ENCODE data around the gene LYRM4. TPM values are rescaled to one million over a fixed set of nuclear protein-coding genes. Genes with fewer than 3 reads are reported as not detected.

Gene LYRM4
- total and polyA plus RNA-seq, 9 of the 15 experiments (the other 6 are each of a cell fraction or from before 2014, with no cell fraction given) = 24.2 to 69.4 (median 41.8) TPM

- TF ChIP-seq THAP12 (CRISPR knock-in tag; IDR thresholded peaks at IDR 0.05) (no peak), POLR3A (IDR thresholded peaks at IDR 0.05; ENCODE audit: borderline replicate concordance, extremely low read depth, insufficient read depth, insufficient read length) (no peak), UBTF (IDR thresholded peaks at IDR 0.05; ENCODE audit: borderline replicate concordance in 1 of 2, low read depth in 2 of 2, low read length in 2 of 2) (no peak), EP400 (IDR thresholded peaks at IDR 0.05) (0 out of 2 replicates have a peak, but pooled peaks have one; percentile 31), ZNF133 (CRISPR knock-in tag; IDR thresholded peaks at IDR 0.05) (no peak), NFATC3 (IDR thresholded peaks at IDR 0.05) (peak; percentile 84; the same call in 1 of the 2 replicates), SRSF9 (IDR thresholded peaks at IDR 0.05; ENCODE audit: borderline replicate concordance, low read depth, low read length) (no peak), ZNF12 (CRISPR knock-in tag; IDR thresholded peaks at IDR 0.05) (no peak), TAF9B (IDR thresholded peaks at IDR 0.05; ENCODE audit: partially characterized antibody) (no peak), ZMIZ1 (IDR thresholded peaks at IDR 0.05; ENCODE audit: low read depth in 2 of 2, low read length in 2 of 2) (no peak), HNRNPL (IDR thresholded peaks at IDR 0.05; ENCODE audit: low read depth, low read length) (no peak), CXXC5 (CRISPR knock-in tag; IDR thresholded peaks at IDR 0.05) (no peak), RB1 (IDR thresholded peaks at IDR 0.05; ENCODE audit: low read depth) (no peak), SREBF1 (IDR thresholded peaks at IDR 0.05; ENCODE audit: borderline replicate concordance, low read depth, low read length) (no peak), TRIM24 (IDR thresholded peaks at IDR 0.05) (no peak), FOXJ2 (tag; IDR thresholded peaks at IDR 0.05) (0 out of 2 replicates have a peak, but pooled peaks have one; percentile 10), ZNF316 (IDR thresholded peaks at IDR 0.05) (peak; percentile 32; the same call in 1 of the 2 replicates), CAMTA2 (CRISPR knock-in tag; conservative IDR thresholded peaks at IDR 0.05) (no peak), ZNF695 (CRISPR knock-in tag; IDR thresholded peaks at IDR 0.05) (no peak), ZNF696 (CRISPR knock-in tag; conservative IDR thresholded peaks at IDR 0.05) (no peak), SOX6 (IDR thresholded peaks at IDR 0.05) (no peak)
Measured at GRCh38 chr6:5300206-5300764, 39.5 kb upstream of the LYRM4 start (continued).

All from K562 (cell line).